ENCODE results near the gene MAPKAPK2. TPM values are rescaled to one million over a fixed set of nuclear protein-coding genes. Genes with fewer than 3 reads are reported as not detected.

The MAPKAPK2 gene
- total RNA-seq, 1 experiment from 2014 or later = 51.1 TPM

DNA sequence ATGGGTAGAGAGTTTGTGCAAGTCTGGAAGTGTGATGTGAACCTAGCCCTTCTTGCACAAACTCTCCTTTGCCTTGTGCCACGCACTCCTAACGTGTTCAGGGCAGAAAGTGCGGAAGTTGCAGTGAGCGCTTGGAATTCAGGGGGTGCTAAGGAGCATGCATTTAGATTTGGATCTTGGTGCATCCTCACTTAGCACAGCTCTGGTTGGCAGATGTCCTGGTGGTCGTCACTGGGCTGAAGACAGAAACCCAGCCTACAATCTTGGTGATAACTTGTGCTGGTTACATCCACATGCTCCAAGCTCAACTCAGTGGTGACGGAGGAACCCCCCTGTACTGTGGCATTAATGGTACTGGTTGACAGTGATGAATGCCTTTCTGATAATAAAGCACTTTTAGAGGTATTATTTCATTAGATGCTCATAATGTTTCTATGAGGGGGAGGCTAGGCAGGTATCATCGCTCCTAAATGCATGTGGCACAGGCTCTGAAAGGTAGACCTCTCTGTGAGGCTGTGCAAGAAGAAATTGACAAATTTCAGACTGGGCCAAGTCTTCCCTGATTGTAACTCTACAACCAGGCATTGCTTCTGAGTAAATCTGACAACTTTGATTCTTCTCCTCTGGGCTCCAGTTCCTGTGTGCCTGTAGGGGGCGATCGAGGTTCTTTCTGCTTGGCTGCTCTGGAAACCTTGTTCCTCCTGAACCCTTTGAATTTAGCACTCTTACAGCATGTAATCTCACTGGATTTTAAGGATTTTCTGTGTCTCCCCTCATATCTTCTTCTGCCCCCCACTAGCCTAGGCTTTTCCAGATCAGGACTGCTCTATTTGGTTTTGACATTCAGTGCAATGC lies 40.6 kb downstream of the MAPKAPK2 start:
- Histone ChIP-seq H3K79me2 (ENCODE audit: insufficient read depth, low read length) (peaks cover 45% of the 10 kb centered on the region; the same call in 1 of the 2 replicates), H2AFZ (ENCODE audit: low read depth, low read length, poor library complexity, severe bottlenecking) (no peak overlapping the region), H4K20me1 (ENCODE audit: insufficient read depth) (no peaks in the 10 kb centered on the region), H3K4me1 (ENCODE audit: control insufficient read depth in 1 of 2, insufficient read depth in 2 of 2, low read length in 2 of 2) (peaks cover 0 to 16% of the 10 kb centered on the region in 2 experiments; a peak in 1 of 4 replicates), H3K36me3 (ENCODE audit: control insufficient read depth in 1 of 2, insufficient read depth in 2 of 2, low read length in 2 of 2) (peaks cover 0 to 6% of the 10 kb centered on the region in 2 experiments; a peak in 1 of 4 replicates), H3K27me3 (ENCODE audit: insufficient read depth, low read length) (no peaks in the 10 kb centered on the region), H3K9me3 (ENCODE audit: control insufficient read depth in 1 of 2, insufficient read depth in 1 of 2, low read depth in 1 of 2, low read length in 2 of 2) (no peaks in the 10 kb centered on the region), H3K9me2 (ENCODE audit: insufficient read depth) (no peaks in the 10 kb centered on the region), H3K9ac (ENCODE audit: low read length) (no peak overlapping the region), H3K27ac (ENCODE audit: low read depth, low read length) (no peak overlapping the region), H3K4me3 (replicated peaks in 1 of 2; ENCODE audit: low read depth in 1 of 2, low read length in 2 of 2) (no peak overlapping the region), H3K4me2 (ENCODE audit: low read length) (no peak overlapping the region)
- intact Hi-C loops (cut with micrococcal nuclease) = loop anchor here (5.0 kb wide), 1 partner anchor 352 kb away; no protein-coding TSS in a partner anchor
- POLR2A ChIA-PET = no interaction called here
- no peak for TF ChIP-seq SRF (IDR thresholded peaks at IDR 0.05; ENCODE audit: low read depth)
- TF ChIP-seq, protein P1, sequence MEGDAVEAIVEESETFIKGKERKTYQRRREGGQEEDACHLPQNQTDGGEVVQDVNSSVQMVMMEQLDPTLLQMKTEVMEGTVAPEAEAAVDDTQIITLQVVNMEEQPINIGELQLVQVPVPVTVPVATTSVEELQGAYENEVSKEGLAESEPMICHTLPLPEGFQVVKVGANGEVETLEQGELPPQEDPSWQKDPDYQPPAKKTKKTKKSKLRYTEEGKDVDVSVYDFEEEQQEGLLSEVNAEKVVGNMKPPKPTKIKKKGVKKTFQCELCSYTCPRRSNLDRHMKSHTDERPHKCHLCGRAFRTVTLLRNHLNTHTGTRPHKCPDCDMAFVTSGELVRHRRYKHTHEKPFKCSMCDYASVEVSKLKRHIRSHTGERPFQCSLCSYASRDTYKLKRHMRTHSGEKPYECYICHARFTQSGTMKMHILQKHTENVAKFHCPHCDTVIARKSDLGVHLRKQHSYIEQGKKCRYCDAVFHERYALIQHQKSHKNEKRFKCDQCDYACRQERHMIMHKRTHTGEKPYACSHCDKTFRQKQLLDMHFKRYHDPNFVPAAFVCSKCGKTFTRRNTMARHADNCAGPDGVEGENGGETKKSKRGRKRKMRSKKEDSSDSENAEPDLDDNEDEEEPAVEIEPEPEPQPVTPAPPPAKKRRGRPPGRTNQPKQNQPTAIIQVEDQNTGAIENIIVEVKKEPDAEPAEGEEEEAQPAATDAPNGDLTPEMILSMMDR (IDR thresholded peaks at IDR 0.05 in 2 of 3, conservative IDR thresholded peaks at IDR 0.05 in 1 of 3; ENCODE audit: borderline replicate concordance in 1 of 3, insufficient read depth in 1 of 3, low read depth in 2 of 3, low read length in 2 of 3) = peak in 2 of 3 experiments; percentile 67 to 76; a peak in 5 of 6 replicates
- TF ChIP-seq JUND (IDR thresholded peaks at IDR 0.05) = no peak; the same call in 1 of the 2 replicates
- TF ChIP-seq, protein P2, sequence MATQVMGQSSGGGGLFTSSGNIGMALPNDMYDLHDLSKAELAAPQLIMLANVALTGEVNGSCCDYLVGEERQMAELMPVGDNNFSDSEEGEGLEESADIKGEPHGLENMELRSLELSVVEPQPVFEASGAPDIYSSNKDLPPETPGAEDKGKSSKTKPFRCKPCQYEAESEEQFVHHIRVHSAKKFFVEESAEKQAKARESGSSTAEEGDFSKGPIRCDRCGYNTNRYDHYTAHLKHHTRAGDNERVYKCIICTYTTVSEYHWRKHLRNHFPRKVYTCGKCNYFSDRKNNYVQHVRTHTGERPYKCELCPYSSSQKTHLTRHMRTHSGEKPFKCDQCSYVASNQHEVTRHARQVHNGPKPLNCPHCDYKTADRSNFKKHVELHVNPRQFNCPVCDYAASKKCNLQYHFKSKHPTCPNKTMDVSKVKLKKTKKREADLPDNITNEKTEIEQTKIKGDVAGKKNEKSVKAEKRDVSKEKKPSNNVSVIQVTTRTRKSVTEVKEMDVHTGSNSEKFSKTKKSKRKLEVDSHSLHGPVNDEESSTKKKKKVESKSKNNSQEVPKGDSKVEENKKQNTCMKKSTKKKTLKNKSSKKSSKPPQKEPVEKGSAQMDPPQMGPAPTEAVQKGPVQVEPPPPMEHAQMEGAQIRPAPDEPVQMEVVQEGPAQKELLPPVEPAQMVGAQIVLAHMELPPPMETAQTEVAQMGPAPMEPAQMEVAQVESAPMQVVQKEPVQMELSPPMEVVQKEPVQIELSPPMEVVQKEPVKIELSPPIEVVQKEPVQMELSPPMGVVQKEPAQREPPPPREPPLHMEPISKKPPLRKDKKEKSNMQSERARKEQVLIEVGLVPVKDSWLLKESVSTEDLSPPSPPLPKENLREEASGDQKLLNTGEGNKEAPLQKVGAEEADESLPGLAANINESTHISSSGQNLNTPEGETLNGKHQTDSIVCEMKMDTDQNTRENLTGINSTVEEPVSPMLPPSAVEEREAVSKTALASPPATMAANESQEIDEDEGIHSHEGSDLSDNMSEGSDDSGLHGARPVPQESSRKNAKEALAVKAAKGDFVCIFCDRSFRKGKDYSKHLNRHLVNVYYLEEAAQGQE (IDR thresholded peaks at IDR 0.05; ENCODE audit: low read depth) = no peak
- ATAC-seq = peak; percentile 70
- BruUV-seq (replicated peaks) = no TSS peak
- DNase-seq (ENCODE audit: low read depth, low spot score) = peak; percentile 15
- RAD21 ChIA-PET (ENCODE audit: low non-redundant PET in 1 of 2, low total read pairs in 2 of 2, uncharacterized antibody in 2 of 2, unreplicated experiment in 2 of 2) = interaction anchor here in 1 of 2 experiments (1.4 kb wide), 1 partner anchor 187 kb away, joined by 3 read pairs; no protein-coding TSS in a partner anchor
- CTCF ChIA-PET = interaction anchor here (0.5 to 2.4 kb wide), 12 partner anchors 10 to 257 kb away, joined by 3 to 12 read pairs (median 4); no protein-coding TSS in a partner anchor
